ENCODE data around the gene CSF1. TPM values are rescaled to one million over a fixed set of nuclear protein-coding genes. Genes with fewer than 3 reads are reported as not detected.

The CSF1 gene
- total RNA-seq, 1 donor from 2014 or later = 15.2 TPM

- H3K9me3 Mint-ChIP-seq = no peaks in the 10 kb centered on the region
- no peaks in the 10 kb centered on the region for H3K27me3 Mint-ChIP-seq
- H3K36me3 Mint-ChIP-seq = peaks cover 19% of the 10 kb centered on the region
- no peak overlapping the region for H3K4me3 Mint-ChIP-seq
- no peak overlapping the region for H3K27ac Mint-ChIP-seq
- no peak for DNase-seq (ENCODE audit: extremely low spot score, unreplicated experiment)
- H3K4me1 Mint-ChIP-seq (ENCODE audit: unreplicated experiment) = peaks cover 15% of the 10 kb centered on the region
- TF ChIP-seq CTCF (conservative IDR thresholded peaks at IDR 0.05) = no peak
Observed at GRCh38 chr1:109927356-109927755, 16.7 kb downstream of the CSF1 start.

GRCh38 chr1:109927911-109928321 is 17.3 kb downstream of the CSF1 start:
- Mint-ChIP-seq H3K4me1 (ENCODE audit: unreplicated experiment) (peaks cover 15% of the 10 kb centered on the region), H3K4me3 (no peak overlapping the region), H3K27ac (no peak overlapping the region), H3K36me3 (peaks cover 19% of the 10 kb centered on the region), H3K9me3 (no peaks in the 10 kb centered on the region), H3K27me3 (no peaks in the 10 kb centered on the region)
- DNase-seq (ENCODE audit: extremely low spot score, unreplicated experiment) = no peak
- TF ChIP-seq CTCF (conservative IDR thresholded peaks at IDR 0.05) = no peak

DNA sequence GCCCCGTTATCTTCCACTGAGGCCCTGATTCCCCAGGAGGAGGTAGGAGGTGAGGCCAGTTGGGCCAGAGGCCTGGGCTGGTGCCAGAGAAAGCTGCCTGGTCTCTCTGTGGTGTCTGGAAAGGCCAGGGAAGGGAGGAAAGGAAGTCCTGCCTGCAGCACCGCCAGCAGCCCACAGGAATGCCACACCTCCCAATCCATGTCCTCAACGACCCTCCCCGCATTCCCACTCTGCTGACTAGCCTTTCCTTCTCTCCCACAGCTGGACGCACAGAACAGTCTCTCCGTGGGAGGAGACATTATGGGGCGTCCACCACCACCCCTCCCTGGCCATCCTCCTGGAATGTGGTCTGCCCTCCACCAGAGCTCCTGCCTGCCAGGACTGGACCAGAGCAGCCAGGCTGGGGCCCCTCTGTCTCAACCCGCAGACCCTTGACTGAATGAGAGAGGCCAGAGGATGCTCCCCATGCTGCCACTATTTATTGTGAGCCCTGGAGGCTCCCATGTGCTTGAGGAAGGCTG is 18.0 kb downstream of the CSF1 start:
- Mint-ChIP-seq H3K27me3 (no peaks in the 10 kb centered on the region), H3K4me3 (no peak overlapping the region), H3K4me1 (ENCODE audit: unreplicated experiment) (peaks cover 15% of the 10 kb centered on the region), H3K36me3 (peaks cover 19% of the 10 kb centered on the region), H3K9me3 (no peaks in the 10 kb centered on the region), H3K27ac (no peak overlapping the region)
- TF ChIP-seq CTCF (conservative IDR thresholded peaks at IDR 0.05) = no peak
- no peak for DNase-seq (ENCODE audit: extremely low spot score, unreplicated experiment)

DNA sequence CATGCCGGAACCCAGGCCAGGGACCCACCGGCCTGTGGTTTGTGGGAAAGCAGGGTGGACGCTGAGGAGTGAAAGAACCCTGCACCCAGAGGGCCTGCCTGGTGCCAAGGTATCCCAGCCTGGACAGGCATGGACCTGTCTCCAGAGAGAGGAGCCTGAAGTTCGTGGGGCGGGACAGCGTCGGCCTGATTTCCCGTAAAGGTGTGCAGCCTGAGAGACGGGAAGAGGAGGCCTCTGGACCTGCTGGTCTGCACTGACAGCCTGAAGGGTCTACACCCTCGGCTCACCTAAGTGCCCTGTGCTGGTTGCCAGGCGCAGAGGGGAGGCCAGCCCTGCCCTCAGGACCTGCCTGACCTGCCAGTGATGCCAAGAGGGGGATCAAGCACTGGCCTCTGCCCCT is 18.5 kb downstream of the CSF1 start:
- no peak for TF ChIP-seq CTCF (conservative IDR thresholded peaks at IDR 0.05)
- no peak overlapping the region for H3K27ac Mint-ChIP-seq
- H3K4me1 Mint-ChIP-seq (ENCODE audit: unreplicated experiment) = peaks cover 15% of the 10 kb centered on the region
- peaks cover 18% of the 10 kb centered on the region for H3K36me3 Mint-ChIP-seq
- no peaks in the 10 kb centered on the region for H3K9me3 Mint-ChIP-seq
- no peak for DNase-seq (ENCODE audit: extremely low spot score, unreplicated experiment)
- H3K27me3 Mint-ChIP-seq = no peaks in the 10 kb centered on the region
- H3K4me3 Mint-ChIP-seq = no peak overlapping the region

DNA sequence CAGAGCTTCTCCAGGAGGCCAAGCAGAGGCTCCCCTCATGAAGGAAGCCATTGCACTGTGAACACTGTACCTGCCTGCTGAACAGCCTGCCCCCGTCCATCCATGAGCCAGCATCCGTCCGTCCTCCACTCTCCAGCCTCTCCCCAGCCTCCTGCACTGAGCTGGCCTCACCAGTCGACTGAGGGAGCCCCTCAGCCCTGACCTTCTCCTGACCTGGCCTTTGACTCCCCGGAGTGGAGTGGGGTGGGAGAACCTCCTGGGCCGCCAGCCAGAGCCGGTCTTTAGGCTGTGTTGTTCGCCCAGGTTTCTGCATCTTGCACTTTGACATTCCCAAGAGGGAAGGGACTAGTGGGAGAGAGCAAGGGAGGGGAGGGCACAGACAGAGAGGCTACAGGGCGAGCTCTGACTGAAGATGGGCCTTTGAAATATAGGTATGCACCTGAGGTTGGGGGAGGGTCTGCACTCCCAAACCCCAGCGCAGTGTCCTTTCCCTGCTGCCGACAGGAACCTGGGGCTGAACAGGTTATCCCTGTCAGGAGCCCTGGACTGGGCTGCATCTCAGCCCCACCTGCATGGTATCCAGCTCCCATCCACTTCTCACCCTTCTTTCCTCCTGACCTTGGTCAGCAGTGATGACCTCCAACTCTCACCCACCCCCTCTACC is 19.1 kb downstream of the CSF1 start:
- no peak for TF ChIP-seq CTCF (conservative IDR thresholded peaks at IDR 0.05)
- Mint-ChIP-seq H3K9me3 (no peaks in the 10 kb centered on the region), H3K27me3 (no peaks in the 10 kb centered on the region), H3K36me3 (peaks cover 15% of the 10 kb centered on the region), H3K4me3 (no peak overlapping the region), H3K4me1 (ENCODE audit: unreplicated experiment) (peaks cover 15% of the 10 kb centered on the region), H3K27ac (no peak overlapping the region)
- DNase-seq (ENCODE audit: extremely low spot score, unreplicated experiment) = no peak
